PFSK-1 (cell line): ENCODE results near the gene SMAD2.

ENCODE experiments used
- FOXP2 ChIP-seq: optimal IDR thresholded peaks from 2 replicates; pipeline ENCODE3; 2011; ENCODE audit warnings: borderline replicate concordance, control low read depth, inconsistent platforms; ENCODE audit not compliant: insufficient read depth; ENCODE audit errors: extremely low read length, extremely low read depth
- POLR2AphosphoS5 ChIP-seq: IDR thresholded peaks from 2 replicates; pipeline ENCODE4 v1.6.1; 2012; ENCODE audit warnings: low read depth, mild to moderate bottlenecking, control low read depth, low read length, moderate library complexity
- SIN3A ChIP-seq: IDR thresholded peaks from 2 replicates; pipeline ENCODE4 v1.6.1; 2012; ENCODE audit warnings: mild to moderate bottlenecking, low read length, moderate library complexity, borderline replicate concordance; ENCODE audit not compliant: insufficient read depth
- TAF1 ChIP-seq: IDR thresholded peaks from 2 replicates; pipeline ENCODE4 v1.6.1; 2012; ENCODE audit warnings: low read length, control low read depth, borderline replicate concordance; ENCODE audit not compliant: insufficient read depth
- TF ChIP-seq, protein P1 (sequence below), 2 experiments: IDR thresholded peaks; 2 replicates each; pipeline versions ENCODE4 v1.6.1 to v1.8.0; 2011 to 2012; ENCODE audit warnings: low read depth in 2 of 2, low read length in 2 of 2, control low read depth in 1 of 2, inconsistent platforms in 1 of 2, mild to moderate bottlenecking in 1 of 2, moderate library complexity in 1 of 2; ENCODE audit not compliant: insufficient read depth in 1 of 2

SMAD2 gene

DNA sequence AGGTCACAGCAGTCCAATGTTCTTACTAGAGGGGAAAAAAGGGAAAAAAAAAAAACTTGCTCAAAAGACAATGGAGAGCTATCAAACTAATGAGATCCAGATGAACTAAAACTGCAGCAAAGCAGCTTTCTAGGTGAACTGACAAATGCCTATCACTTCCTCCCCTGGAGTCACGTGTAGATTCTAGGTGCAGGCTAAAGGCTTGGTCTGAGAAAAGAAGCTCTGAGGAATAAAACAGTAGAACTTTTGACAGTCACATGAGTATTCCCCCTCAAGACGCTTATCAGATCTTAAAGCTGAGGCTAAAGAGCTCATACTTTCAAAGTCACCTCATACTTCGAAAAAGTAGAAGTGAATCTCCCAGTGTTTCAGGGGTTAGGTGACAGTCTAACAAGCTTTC is 42.3 kb downstream of the SMAD2 start:
- TF ChIP-seq POLR2AphosphoS5 (no peak), FOXP2 (no peak), SIN3A (no peak), TAF1 (no peak)
- TF ChIP-seq, protein P1, sequence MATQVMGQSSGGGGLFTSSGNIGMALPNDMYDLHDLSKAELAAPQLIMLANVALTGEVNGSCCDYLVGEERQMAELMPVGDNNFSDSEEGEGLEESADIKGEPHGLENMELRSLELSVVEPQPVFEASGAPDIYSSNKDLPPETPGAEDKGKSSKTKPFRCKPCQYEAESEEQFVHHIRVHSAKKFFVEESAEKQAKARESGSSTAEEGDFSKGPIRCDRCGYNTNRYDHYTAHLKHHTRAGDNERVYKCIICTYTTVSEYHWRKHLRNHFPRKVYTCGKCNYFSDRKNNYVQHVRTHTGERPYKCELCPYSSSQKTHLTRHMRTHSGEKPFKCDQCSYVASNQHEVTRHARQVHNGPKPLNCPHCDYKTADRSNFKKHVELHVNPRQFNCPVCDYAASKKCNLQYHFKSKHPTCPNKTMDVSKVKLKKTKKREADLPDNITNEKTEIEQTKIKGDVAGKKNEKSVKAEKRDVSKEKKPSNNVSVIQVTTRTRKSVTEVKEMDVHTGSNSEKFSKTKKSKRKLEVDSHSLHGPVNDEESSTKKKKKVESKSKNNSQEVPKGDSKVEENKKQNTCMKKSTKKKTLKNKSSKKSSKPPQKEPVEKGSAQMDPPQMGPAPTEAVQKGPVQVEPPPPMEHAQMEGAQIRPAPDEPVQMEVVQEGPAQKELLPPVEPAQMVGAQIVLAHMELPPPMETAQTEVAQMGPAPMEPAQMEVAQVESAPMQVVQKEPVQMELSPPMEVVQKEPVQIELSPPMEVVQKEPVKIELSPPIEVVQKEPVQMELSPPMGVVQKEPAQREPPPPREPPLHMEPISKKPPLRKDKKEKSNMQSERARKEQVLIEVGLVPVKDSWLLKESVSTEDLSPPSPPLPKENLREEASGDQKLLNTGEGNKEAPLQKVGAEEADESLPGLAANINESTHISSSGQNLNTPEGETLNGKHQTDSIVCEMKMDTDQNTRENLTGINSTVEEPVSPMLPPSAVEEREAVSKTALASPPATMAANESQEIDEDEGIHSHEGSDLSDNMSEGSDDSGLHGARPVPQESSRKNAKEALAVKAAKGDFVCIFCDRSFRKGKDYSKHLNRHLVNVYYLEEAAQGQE (IDR thresholded peaks at IDR 0.05; ENCODE audit: insufficient read depth in 1 of 2, low read depth in 2 of 2, low read length in 2 of 2): no peak

DNA sequence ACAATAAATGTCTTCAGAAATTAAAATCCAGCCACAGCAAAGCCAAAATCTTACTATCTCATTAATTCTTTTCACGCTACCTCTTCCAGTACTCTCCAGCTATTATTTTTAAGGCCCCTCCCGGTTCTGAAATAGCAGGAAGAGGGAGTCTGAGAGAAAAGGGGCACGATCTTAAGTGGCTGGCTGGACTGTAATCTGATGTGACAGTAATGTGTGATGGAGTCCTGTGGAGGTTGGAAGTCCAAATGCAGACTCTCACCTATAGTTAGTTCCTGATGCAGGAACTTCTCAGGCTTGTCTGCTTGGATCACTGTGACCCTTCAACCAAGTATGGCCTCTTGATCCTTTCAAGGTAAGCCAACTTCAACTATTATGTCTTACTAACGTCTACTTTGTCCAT is 43.2 kb downstream of the SMAD2 start:
- TF ChIP-seq TAF1: no peak

DNA sequence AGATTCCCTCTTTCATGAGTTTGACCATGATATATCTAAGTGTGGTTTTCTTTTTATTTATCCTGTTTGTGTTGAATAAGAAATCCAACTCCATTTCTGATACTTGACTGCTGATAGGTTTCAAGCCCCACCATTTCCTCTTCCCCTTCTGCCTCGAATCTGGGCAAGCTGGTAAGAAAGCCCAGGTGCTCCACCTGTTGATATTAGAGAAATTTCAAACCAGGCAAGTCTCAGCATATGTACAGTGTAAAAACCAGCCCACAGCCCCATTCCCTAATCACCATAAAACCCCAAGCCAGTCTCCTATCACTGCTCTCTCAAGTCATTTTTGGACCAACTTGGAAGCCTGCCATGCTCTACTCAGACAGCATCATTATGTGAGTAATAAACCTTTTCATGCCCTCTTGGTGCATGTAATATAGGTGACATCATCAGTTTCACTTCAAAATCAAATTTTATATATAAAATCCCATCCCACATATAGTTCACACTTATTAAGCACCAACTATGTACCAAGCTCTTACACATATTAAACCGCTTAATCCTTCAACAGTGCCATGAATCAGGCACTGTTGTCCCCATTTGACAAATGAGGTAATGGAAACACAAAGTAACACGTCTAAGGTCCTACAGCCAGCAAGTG is 46.6 kb downstream of the SMAD2 start:
- no peak for TF ChIP-seq POLR2AphosphoS5
- TF ChIP-seq FOXP2: no peak
- TF ChIP-seq SIN3A: no peak
- TF ChIP-seq, protein P1 (IDR thresholded peaks at IDR 0.05; ENCODE audit: insufficient read depth in 1 of 2, low read depth in 2 of 2, low read length in 2 of 2): no peak
- no peak for TF ChIP-seq TAF1

DNA sequence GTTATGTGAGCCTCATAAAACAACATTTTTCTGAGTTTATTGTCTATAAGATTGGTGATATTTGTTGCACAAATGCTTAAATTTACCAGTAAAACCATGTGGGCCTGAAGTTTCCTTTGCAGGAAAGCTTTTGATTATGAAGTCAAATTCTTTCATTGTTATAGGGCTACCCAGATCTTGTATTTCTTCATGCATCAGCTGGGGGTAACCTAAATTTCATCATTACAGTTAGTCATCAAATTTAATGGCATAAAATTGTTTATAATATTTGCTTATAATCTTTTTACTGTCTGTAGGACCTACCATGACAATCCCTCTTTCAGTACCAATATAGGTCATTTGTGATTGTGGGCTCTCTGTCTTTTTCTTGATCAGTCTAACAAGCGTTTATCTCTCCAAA is 47.8 kb downstream of the SMAD2 start:
- TF ChIP-seq TAF1 (no peak), SIN3A (no peak), POLR2AphosphoS5 (no peak), FOXP2 (no peak)
- TF ChIP-seq, protein P1 (IDR thresholded peaks at IDR 0.05; ENCODE audit: insufficient read depth in 1 of 2, low read depth in 2 of 2, low read length in 2 of 2): no peak

DNA sequence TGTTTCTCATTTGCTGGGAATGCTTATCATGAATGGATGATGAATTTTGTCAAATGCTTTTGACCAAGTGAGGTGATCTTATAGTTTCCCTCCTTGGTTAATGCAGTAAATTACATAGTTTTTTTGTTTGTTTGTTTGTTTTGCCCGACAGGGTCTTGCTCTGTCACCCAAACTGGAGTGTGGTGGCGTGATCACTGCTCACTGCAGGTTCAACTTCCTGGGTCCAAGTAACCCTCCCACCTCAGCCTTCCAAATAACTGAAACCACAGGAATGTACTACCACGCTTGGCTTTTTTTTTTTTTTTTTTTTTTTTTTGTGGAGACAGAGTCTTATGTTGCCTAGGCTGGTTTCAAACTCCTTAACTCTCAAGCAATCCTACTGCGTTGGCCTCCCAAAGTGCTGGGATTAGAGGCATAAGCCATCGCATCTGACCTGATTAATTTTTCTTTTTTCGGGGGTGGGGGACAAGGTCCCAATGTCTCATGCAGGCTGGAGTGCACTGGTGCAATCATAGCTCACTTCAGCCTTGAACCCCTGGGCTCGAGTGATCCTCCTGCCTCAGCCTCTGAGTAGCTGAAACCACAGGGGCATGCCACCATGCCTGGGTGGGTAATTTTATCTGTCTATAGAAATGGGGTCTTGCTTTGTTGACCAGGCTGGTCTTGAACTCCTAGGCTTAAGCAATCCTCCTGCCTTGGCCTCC is 48.6 kb downstream of the SMAD2 start:
- TF ChIP-seq TAF1 (no peak), SIN3A (no peak), FOXP2 (no peak), POLR2AphosphoS5 (no peak)
- TF ChIP-seq, protein P1 (IDR thresholded peaks at IDR 0.05; ENCODE audit: insufficient read depth in 1 of 2, low read depth in 2 of 2, low read length in 2 of 2): no peak
